ENCODE measurements around the gene TSPAN32. TPM values are rescaled to one million over a fixed set of nuclear protein-coding genes. Genes with fewer than 3 reads are reported as not detected.

Gene TSPAN32
- total and polyA plus RNA-seq, 2 donors (not counting 3 experiments of a cell fraction or from before 2014, with no cell fraction given), result not detected

- Histone ChIP-seq H3K79me2 (ENCODE audit: control insufficient read depth, insufficient read depth, low read length) (no peaks in the 10 kb centered on the region), H3K36me3 (ENCODE audit: control insufficient read depth in 2 of 2, extremely low read depth in 1 of 2, insufficient read depth in 2 of 2, low read length in 2 of 2) (no peaks in the 10 kb centered on the region), H3K4me1 (ENCODE audit: control insufficient read depth, extremely low read depth, insufficient read depth, low read length) (no peaks in the 10 kb centered on the region), H4K20me1 (replicated peaks; ENCODE audit: control insufficient read depth, extremely low read depth, insufficient read depth, low read length) (no peaks in the 10 kb centered on the region), H3K4me2 (ENCODE audit: insufficient read depth, low read length) (no peak overlapping the region), H3K27ac (ENCODE audit: insufficient read depth, low read depth, low read length) (no peak overlapping the region), H3K27me3 (ENCODE audit: control insufficient read depth in 2 of 2, insufficient read depth in 2 of 2, low read length in 2 of 2) (peaks cover 0 to 2% of the 10 kb centered on the region in 2 experiments), H3K9me3 (replicated peaks; ENCODE audit: control insufficient read depth, insufficient read depth, low read length) (no peaks in the 10 kb centered on the region), H2AFZ (ENCODE audit: low read depth, low read length) (no peak overlapping the region), H3K4me3 (replicated peaks in 1 of 3; ENCODE audit: insufficient read depth in 1 of 3, low read depth in 1 of 3, low read length in 3 of 3) (no peak overlapping the region), H3K9me1 (replicated peaks; ENCODE audit: control insufficient read depth, extremely low read depth, insufficient read depth, low read length) (no peaks in the 10 kb centered on the region), H3K9ac (replicated peaks; ENCODE audit: extremely low read depth, insufficient read depth, low read length) (no peak overlapping the region)
- CTCF ChIA-PET, result no interaction called here
- POLR2A ChIA-PET, result interaction anchor here (0.7 kb wide), 1 partner anchor 83 kb away, joined by 4 read pairs; no protein-coding TSS in a partner anchor
- DNase-seq (ENCODE audit: low read depth, low spot score) (no peak), FAIRE-seq (no peak)
- intact Hi-C loops (cut with micrococcal nuclease) (no loop called here), dilution Hi-C loops (cut with MboI; ENCODE audit: extremely low pct_ligation_motif_present, low sequenced_read_pairs) (no loop called here)
- TF ChIP-seq CTCF (IDR thresholded peaks at IDR 0.05; ENCODE audit: extremely low read depth in 1 of 2, insufficient read depth in 1 of 2, low read depth in 1 of 2, low read length in 2 of 2), result no peak
- TF ChIP-seq EZH2 (IDR thresholded peaks at IDR 0.05; ENCODE audit: borderline replicate concordance, low read depth, low read length, severe bottlenecking), result no peak
- TF ChIP-seq MYC (IDR thresholded peaks at IDR 0.05; ENCODE audit: low read depth, low read length), result no peak
- TF ChIP-seq, protein P1, sequence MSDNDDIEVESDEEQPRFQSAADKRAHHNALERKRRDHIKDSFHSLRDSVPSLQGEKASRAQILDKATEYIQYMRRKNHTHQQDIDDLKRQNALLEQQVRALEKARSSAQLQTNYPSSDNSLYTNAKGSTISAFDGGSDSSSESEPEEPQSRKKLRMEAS (IDR thresholded peaks at IDR 0.05; ENCODE audit: insufficient read depth, insufficient read length), result no peak
- no peak for TF ChIP-seq POLR2AphosphoS5 (IDR thresholded peaks at IDR 0.05; ENCODE audit: insufficient read depth, low read depth, low read length)
- TF ChIP-seq GATA2 (IDR thresholded peaks at IDR 0.05; ENCODE audit: insufficient read depth, insufficient read length, low read depth, low read length), result no peak
- TF ChIP-seq JUN (IDR thresholded peaks at IDR 0.05; ENCODE audit: borderline replicate concordance, insufficient read depth, insufficient read length, low read depth), result no peak
- no peak for TF ChIP-seq POLR2A (IDR thresholded peaks at IDR 0.05; ENCODE audit: low read depth, low read length)
- TF ChIP-seq FOS (IDR thresholded peaks at IDR 0.05; ENCODE audit: borderline replicate concordance, insufficient read depth, low read length), result no peak
- BruUV-seq (replicated peaks), result no TSS peak
Measured at GRCh38 chr11:2293531-2293971, 8.3 kb upstream of the TSPAN32 start.

Data from endothelial cell of umbilical vein (primary cell).